Lower lobe of right lung (tissue), 2 donors: ENCODE results near the gene ZBTB46. TPM values are rescaled to one million over a fixed set of nuclear protein-coding genes. Genes with fewer than 3 reads are reported as not detected.
"Not testable (repeated sequence)": the region's sequence is repeated elsewhere in the genome, so short reads cannot be mapped to it uniquely, and the experiment has no call there.

Experiments
- ATAC-seq, 2 donors: fragments of 200-7000 bp; cut with Tn5 transposase; one replicate each; pipeline ENCODE4 v1.9.1; 2020 to 2022; ENCODE audit warnings: mild to moderate bottlenecking in 2 of 2, moderate library complexity in 2 of 2
- DNase-seq: peaks from one replicate; pipeline ENCODE4 v3.0.0-alpha.2; 2020
- H3K27ac ChIP-seq: fragments of 200-600 bp; one replicate; pipeline ENCODE4 v1.8.0; 2022
- H3K27me3 ChIP-seq: fragments of 200-600 bp; one replicate; pipeline ENCODE4 v1.8.0; 2022; ENCODE audit warnings: low read depth
- H3K36me3 ChIP-seq: fragments of 200-600 bp; one replicate; pipeline ENCODE4 v1.8.0; 2022; ENCODE audit warnings: mild to moderate bottlenecking
- H3K4me1 ChIP-seq: fragments of 200-600 bp; one replicate; pipeline ENCODE4 v1.8.0; 2022
- H3K4me3 ChIP-seq: fragments of 200-600 bp; one replicate; pipeline ENCODE4 v1.8.0; 2022; ENCODE audit warnings: mild to moderate bottlenecking
- H3K9me3 ChIP-seq: fragments of 200-600 bp; one replicate; pipeline ENCODE4 v1.8.0; 2022
- intact Hi-C: fragments of 100-400 bp; cut with DNase I; formaldehyde crosslinking; loops from one replicate; pipeline ENCODE4 v1.11.0; 2022
- total RNA-seq: library from RNA; stranded (reverse); fragmentation: NEBNext Ultra II Directional; extraction: Animal tissue kit (Norgen Biotek cat#: 25700); gene quantifications from one replicate; pipeline ENCODE4 v1.2.1, GENCODE V29; 2021
- TF ChIP-seq, protein P1 (sequence below): fragments of 200-600 bp; IDR thresholded peaks from one replicate; pipeline ENCODE4 v1.8.0; 2022; ENCODE audit warnings: antibody characterized with exemption, mild to moderate bottlenecking
- donor health status: DM: no; HTN: yes; CAD: no; lungs with severe emphysema.

Gene ZBTB46
- total RNA-seq, 1 donor from 2014 or later: 9.9 TPM

DNA sequence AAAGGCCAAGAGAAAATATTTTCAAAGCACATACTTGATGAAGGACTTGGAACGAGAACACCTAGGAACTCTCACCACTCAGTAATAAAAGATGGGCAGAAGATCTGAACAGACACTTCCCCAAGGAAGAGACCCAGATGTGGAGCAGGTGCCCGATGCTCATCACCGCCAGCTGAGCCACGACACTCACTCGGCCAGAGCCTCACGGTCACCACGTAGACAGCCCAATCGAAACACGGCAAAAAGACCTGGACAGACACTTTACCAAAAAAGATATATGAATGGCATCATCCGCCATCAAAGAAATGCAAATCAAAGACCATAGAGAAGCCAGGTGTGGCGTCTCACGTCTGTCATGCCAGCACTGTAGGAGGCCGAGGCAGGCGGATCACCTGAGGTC is 49.9 kb downstream of the ZBTB46 start:
- no peak for DNase-seq
- intact Hi-C loops: no loop called here

DNA sequence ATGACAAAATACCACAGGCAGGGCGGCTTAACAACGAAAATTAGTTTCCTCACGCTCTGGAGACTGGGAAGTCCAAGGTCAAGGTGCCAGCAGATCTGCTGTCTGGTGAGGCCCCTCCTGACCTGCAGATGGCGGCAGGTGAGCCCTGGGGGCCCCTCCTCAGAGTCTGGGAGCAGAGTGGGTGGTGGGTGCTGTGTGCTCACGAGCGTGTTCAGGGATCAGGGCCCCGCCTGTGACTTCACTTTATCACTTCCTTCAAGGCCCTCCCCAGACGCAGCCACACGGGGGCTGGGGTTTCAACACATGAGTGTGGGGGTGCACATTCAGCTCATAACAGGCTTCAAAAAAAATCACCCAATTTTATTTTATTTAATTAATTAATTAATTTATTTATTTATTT is 52.2 kb downstream of the ZBTB46 start:
- ATAC-seq (no peak), DNase-seq (no peak)
- TF ChIP-seq, protein P1, sequence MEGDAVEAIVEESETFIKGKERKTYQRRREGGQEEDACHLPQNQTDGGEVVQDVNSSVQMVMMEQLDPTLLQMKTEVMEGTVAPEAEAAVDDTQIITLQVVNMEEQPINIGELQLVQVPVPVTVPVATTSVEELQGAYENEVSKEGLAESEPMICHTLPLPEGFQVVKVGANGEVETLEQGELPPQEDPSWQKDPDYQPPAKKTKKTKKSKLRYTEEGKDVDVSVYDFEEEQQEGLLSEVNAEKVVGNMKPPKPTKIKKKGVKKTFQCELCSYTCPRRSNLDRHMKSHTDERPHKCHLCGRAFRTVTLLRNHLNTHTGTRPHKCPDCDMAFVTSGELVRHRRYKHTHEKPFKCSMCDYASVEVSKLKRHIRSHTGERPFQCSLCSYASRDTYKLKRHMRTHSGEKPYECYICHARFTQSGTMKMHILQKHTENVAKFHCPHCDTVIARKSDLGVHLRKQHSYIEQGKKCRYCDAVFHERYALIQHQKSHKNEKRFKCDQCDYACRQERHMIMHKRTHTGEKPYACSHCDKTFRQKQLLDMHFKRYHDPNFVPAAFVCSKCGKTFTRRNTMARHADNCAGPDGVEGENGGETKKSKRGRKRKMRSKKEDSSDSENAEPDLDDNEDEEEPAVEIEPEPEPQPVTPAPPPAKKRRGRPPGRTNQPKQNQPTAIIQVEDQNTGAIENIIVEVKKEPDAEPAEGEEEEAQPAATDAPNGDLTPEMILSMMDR: no peak
- H3K27me3 ChIP-seq: no peaks in the 10 kb centered on the region
- no peaks in the 10 kb centered on the region for H3K9me3 ChIP-seq
- no peaks in the 10 kb centered on the region for H3K4me1 ChIP-seq
- H3K27ac ChIP-seq: no peak overlapping the region
- H3K36me3 ChIP-seq: no peaks in the 10 kb centered on the region
- intact Hi-C loops: no loop called here
- no peak overlapping the region for H3K4me3 ChIP-seq

More for the DNA sequence above, 49.9 kb downstream of the ZBTB46 start:
- Histone ChIP-seq H3K4me3 (no peak overlapping the region), H3K9me3 (no peaks in the 10 kb centered on the region), H3K36me3 (no peaks in the 10 kb centered on the region), H3K4me1 (no peaks in the 10 kb centered on the region), H3K27ac (no peak overlapping the region), H3K27me3 (no peaks in the 10 kb centered on the region)
- ATAC-seq: no peak
- TF ChIP-seq, protein P1: no peak

DNA sequence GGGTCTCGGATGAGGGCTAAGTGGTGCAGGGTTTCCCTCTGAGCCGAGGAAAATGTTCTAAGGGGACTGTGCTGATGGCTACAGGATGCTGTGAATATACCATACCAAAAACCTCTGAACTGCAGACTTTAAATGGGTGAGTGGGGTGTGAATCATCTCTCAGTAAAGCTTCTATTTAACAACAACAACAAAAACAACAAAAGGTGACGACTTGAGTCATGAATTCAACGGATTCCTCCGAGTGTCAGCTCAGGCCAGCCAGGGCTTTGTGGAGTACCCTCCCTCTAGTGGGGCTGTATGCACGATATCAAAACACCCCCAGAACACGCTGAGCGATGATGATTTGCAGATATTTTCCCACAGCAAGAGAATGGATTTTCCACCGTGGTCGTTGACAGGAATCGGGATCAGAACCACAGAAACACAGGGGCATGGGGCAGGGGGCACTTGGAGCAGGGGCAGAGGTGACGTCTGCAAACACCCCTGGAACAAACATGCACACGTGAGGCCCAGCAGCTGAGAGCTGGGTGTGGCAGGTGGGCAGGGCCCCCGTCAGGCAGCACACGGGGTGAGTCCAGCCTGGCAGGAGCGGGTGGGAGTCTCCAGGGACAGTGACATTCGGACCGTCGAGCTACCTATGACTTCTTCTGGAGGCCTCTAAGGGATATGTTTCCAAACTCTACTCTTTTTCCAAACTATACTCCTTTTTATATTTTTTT is 52.9 kb downstream of the ZBTB46 start:
- Histone ChIP-seq H3K4me3 (no peak overlapping the region), H3K36me3 (no peaks in the 10 kb centered on the region), H3K27me3 (no peaks in the 10 kb centered on the region), H3K9me3 (no peaks in the 10 kb centered on the region), H3K4me1 (no peaks in the 10 kb centered on the region), H3K27ac (no peak overlapping the region)
- intact Hi-C loops: no loop called here
- ATAC-seq (no peak), DNase-seq (no peak)
- TF ChIP-seq, protein P1: no peak

DNA sequence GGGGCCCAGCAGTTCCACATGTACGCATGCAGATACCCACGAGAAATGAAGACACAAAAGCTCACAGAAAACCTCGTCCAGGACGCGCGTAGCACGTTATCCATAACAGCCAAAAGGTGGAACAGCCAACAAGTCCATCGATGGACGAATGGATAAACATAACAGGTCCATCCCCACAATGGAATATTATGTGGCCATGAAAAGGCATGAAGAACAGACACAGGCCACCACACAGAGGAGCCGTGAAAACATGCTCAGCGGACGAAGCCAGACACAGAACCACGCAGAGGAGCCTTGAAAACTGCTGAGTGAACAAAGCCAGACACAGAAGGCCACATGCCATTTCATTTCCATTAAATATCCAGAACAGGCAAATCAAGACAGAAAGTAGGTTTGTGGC is 53.5 kb downstream of the ZBTB46 start:
- Histone ChIP-seq H3K9me3 (no peaks in the 10 kb centered on the region), H3K36me3 (no peaks in the 10 kb centered on the region), H3K4me3 (no peak overlapping the region), H3K4me1 (peaks cover 6% of the 10 kb centered on the region), H3K27ac (no peak overlapping the region), H3K27me3 (no peaks in the 10 kb centered on the region)
- intact Hi-C loops: no loop called here
- TF ChIP-seq, protein P1: no peak
- DNase-seq (no peak), ATAC-seq (no peak)

DNA sequence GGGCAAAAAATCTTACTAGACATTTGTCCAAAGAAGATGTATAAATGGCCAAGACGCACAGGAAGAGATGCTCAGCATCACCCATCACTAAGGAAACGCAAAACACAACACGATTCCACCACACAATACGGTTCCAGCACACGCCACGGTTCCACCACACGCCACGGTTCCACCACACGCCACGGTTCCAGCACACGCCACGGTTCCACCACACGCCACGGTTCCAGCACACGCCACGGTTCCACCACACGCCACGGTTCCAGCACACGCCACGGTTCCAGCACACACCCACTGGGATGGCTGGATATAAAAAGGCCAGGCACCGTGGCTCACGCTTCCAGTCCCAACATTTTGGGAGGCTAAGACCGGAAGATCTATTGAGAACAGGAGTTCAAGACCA is 54.2 kb downstream of the ZBTB46 start:
- intact Hi-C loops, ATAC-seq: not testable (repeated sequence)

DNA sequence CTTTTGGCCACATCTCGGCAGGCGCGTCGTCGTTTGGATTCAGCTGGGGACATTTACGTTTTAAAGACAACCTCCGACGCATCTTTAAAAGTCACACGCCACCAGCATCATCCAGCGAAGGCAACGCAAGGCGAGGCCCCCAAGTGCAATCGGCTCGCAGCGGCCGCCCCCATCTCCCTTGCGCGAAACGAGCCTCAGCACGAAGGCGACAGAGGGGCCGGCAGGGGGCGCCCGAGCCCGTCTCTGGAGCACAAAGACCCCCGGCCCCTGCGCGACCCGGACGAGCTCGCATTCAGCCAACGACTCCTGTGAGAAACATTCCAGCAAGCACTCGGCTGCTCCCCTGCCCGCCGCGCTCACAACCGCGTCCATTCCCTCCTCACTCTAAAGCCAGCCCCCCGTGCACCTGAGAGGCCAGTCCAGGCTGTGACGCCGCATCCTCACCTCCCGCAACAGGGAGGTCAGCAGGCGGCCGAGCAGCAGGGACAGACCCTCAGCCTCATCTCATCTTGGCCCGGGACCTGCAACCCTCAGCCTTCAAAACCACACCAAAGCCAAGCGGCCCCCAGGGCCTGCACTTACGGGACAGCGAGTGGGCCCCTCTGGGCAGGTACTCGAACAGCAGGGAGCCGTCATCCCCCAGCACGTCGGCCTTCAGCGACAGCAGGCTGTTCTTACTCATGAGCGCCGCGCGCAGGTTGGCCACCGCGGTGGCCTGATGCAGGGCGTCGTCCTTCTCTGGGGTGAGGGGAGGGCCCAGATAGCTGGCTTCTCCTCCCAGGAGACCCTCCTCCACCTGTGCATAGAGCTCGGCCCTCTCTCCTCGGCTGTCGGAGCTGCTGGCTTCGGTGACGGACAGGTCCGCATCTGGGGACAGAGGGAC is 55.7 kb downstream of the ZBTB46 start:
- Histone ChIP-seq H3K36me3 (no peaks in the 10 kb centered on the region), H3K9me3 (no peaks in the 10 kb centered on the region), H3K27me3 (no peaks in the 10 kb centered on the region), H3K27ac (no peak overlapping the region), H3K4me1 (peaks cover 6% of the 10 kb centered on the region), H3K4me3 (no peak overlapping the region)
- TF ChIP-seq, protein P1: peak; percentile 52
- ATAC-seq (peak in 1 of 2 donors; percentile 69), DNase-seq (no peak)
- intact Hi-C loops: no loop called here

More for the DNA sequence above, 54.2 kb downstream of the ZBTB46 start:
- H3K36me3 ChIP-seq, H3K27ac ChIP-seq, H3K27me3 ChIP-seq, H3K4me1 ChIP-seq, H3K4me3 ChIP-seq, H3K9me3 ChIP-seq, DNase-seq: not testable (repeated sequence)
